Jurkat, Clone E6-1 (cell line): Measurements from ENCODE around the gene ETFB.

Experiments
- DNase-seq: peaks from one replicate; pipeline ENCODE4 v3.0.0-alpha.2; 2011; ENCODE audit warnings: low read depth, low spot score
- H3K4me3 ChIP-seq: 2 replicates; pipeline ENCODE4 v1.5.1; 2011; ENCODE audit warnings: mild to moderate bottlenecking, low read length, control low read depth, moderate library complexity

The ETFB gene

GRCh38 chr19:51337141-51337860, 28.9 kb downstream of the ETFB start:
- DNase-seq: no peak
- H3K4me3 ChIP-seq: no peak overlapping the region

- DNase-seq: peak; percentile 55
- no peak overlapping the region for H3K4me3 ChIP-seq
Measured at GRCh38 chr19:51333836-51334460, 32.2 kb downstream of the ETFB start.

GRCh38 chr19:51331716-51332115, 34.5 kb downstream of the ETFB start:
- no peak overlapping the region for H3K4me3 ChIP-seq
- no peak for DNase-seq

- no peak for DNase-seq
- no peak overlapping the region for H3K4me3 ChIP-seq
Measured at GRCh38 chr19:51331193-51331592, 35.0 kb downstream of the ETFB start.

GRCh38 chr19:51330366-51330765, 35.8 kb downstream of the ETFB start:
- DNase-seq: no peak
- H3K4me3 ChIP-seq: no peak overlapping the region

- no peak overlapping the region for H3K4me3 ChIP-seq
- DNase-seq: no peak
Measured at GRCh38 chr19:51329411-51329810, 36.8 kb downstream of the ETFB start.

- peak overlapping the region; percentile 23 for H3K4me3 ChIP-seq
Measured at GRCh38 chr19:51327066-51328001, 38.9 kb downstream of the ETFB start.

GRCh38 chr19:51326216-51327065, 39.7 kb downstream of the ETFB start:
- no peak for DNase-seq
- H3K4me3 ChIP-seq: no peak overlapping the region

More at GRCh38 chr19:51327066-51328001, 38.9 kb downstream of the ETFB start:
- DNase-seq: peak; percentile 10

- H3K4me3 ChIP-seq: no peak overlapping the region
- DNase-seq: no peak
Measured at GRCh38 chr19:51325161-51325976, 40.8 kb downstream of the ETFB start.

- DNase-seq: no peak
Measured at GRCh38 chr19:51324167-51324481, 42.1 kb downstream of the ETFB start.

GRCh38 chr19:51323481-51324166, 42.6 kb downstream of the ETFB start:
- no peak overlapping the region for H3K4me3 ChIP-seq
- DNase-seq: peak; percentile 54

More at GRCh38 chr19:51324167-51324481, 42.1 kb downstream of the ETFB start:
- H3K4me3 ChIP-seq: no peak overlapping the region

- DNase-seq: no peak
- no peak overlapping the region for H3K4me3 ChIP-seq
Measured at GRCh38 chr19:51321799-51322198, 44.4 kb downstream of the ETFB start.

- no peak for DNase-seq
Measured at GRCh38 chr19:51320280-51320657, 45.9 kb downstream of the ETFB start.

GRCh38 chr19:51319649-51320279, 46.4 kb downstream of the ETFB start:
- no peak overlapping the region for H3K4me3 ChIP-seq
- no peak for DNase-seq

More at GRCh38 chr19:51320280-51320657, 45.9 kb downstream of the ETFB start:
- H3K4me3 ChIP-seq: no peak overlapping the region

- DNase-seq: no peak
- H3K4me3 ChIP-seq: no peak overlapping the region
Measured at GRCh38 chr19:51318687-51319648, 47.2 kb downstream of the ETFB start.

- H3K4me3 ChIP-seq: no peak overlapping the region
- no peak for DNase-seq
Measured at GRCh38 chr19:51317968-51318367, 48.2 kb downstream of the ETFB start.
